SK-N-MC (cell line): ENCODE measurements around the gene SFXN2.
"Not testable (repeated sequence)": the region's sequence is repeated elsewhere in the genome, so short reads cannot be mapped to it uniquely, and the experiment has no call there.

Experiments used
- EZH2 ChIP-seq: fragments of 200-600 bp; sonication (generic); IDR thresholded peaks from one replicate; pipeline ENCODE4 v1.6.1; 2017; ENCODE audit warnings: antibody characterized with exemption
- FOXP2 ChIP-seq: optimal IDR thresholded peaks from 2 replicates; pipeline ENCODE3; 2011; ENCODE audit warnings: mild to moderate bottlenecking, moderate library complexity; ENCODE audit not compliant: insufficient read depth; ENCODE audit errors: extremely low read length, control extremely low read depth
- POLR2AphosphoS5 ChIP-seq: IDR thresholded peaks from 2 replicates; pipeline ENCODE4 v1.6.1; 2012; ENCODE audit warnings: mild to moderate bottlenecking, low read depth, low read length, borderline replicate concordance

DNA sequence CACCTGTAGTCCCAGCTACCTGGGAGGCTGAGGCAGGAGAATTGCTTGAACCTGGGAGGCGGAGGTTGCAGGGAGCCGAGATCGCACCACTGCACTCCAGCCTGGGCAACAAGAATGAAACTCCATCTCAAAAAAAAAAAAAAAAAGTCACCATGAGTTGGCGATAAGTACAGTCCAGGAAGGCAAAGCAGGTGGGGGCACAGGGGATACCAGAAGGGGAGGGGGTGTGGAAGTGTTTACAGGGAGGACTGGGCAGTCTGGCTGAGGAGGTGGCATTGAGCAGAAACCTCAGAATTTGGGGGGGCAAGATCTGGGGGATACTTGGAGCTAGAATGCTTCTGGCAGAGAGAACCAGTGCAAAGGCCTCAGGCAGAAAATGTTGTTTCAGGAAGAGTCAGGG is 47.0 kb upstream of the SFXN2 start:
- TF ChIP-seq EZH2, FOXP2, POLR2AphosphoS5: not testable (repeated sequence)
